Esophagus (tissue), 2 donors: ENCODE results near the gene INTS11. TPM values are rescaled to one million over a fixed set of nuclear protein-coding genes. Genes with fewer than 3 reads are reported as not detected.

ENCODE experiments used
- H3K27ac ChIP-seq, 2 donors: one replicate each; pipeline ENCODE4 v1.5.1; 2013; ENCODE audit warnings: low read depth in 2 of 2, mild to moderate bottlenecking in 2 of 2, inconsistent platforms in 1 of 2, low read length in 1 of 2, moderate library complexity in 1 of 2
- H3K27me3 ChIP-seq, 2 donors: one replicate each; pipeline ENCODE4 v1.6.1; 2013; ENCODE audit warnings: low read length in 2 of 2, control low read depth in 1 of 2, mild to moderate bottlenecking in 1 of 2; ENCODE audit not compliant: insufficient read depth in 2 of 2, control insufficient read depth in 1 of 2
- H3K36me3 ChIP-seq, 2 donors: one replicate each; pipeline ENCODE4 v1.6.1; 2013; ENCODE audit warnings: low read length in 1 of 2; ENCODE audit not compliant: control insufficient read depth in 2 of 2, insufficient read depth in 2 of 2
- H3K4me1 ChIP-seq, 2 donors: one replicate each; pipeline ENCODE4 v1.6.1; 2013; ENCODE audit warnings: low read length in 1 of 2; ENCODE audit not compliant: control insufficient read depth in 2 of 2, insufficient read depth in 2 of 2
- H3K4me3 ChIP-seq, 2 donors: one replicate each; pipeline ENCODE4 v1.5.1; 2013; ENCODE audit warnings: low read length in 2 of 2, mild to moderate bottlenecking in 2 of 2, low read depth in 1 of 2, moderate library complexity in 1 of 2
- H3K9me3 ChIP-seq, 2 donors: one replicate each; pipeline ENCODE4 v1.6.1; 2013; ENCODE audit warnings: mild to moderate bottlenecking in 2 of 2, low read depth in 1 of 2, low read length in 1 of 2, moderate library complexity in 1 of 2; ENCODE audit not compliant: control insufficient read depth in 2 of 2, insufficient read depth in 1 of 2
- WGBS, 2 donors: extraction: QIAGEN DNeasy Blood & Tissue Kit; methylation state at CpG; one replicate each; pipeline ENCODE4 v1.1.7; 2013; 5-methylcytosine and 5-hydroxymethylcytosine counted together
- polyA plus RNA-seq, 2 donors: library from polyadenylated mRNA; stranded (reverse); fragments of 200-250 nt; gene quantifications; one replicate each; pipeline ENCODE4 v1.2.3, GENCODE V29; 2013
- donor health status: healthy with polysubstance abuse.
- donor health status: Bipolar disorder and iron deficiency.

INTS11 gene
- polyA plus RNA-seq, 2 donors: 74.1 to 127 TPM

- Histone ChIP-seq H3K36me3 (no peaks in the 10 kb centered on the region), H3K9me3 (no peaks in the 10 kb centered on the region), H3K4me1 (peaks cover 9 to 19% of the 10 kb centered on the region in 2 donors), H3K27ac (peak within 1 kb of the TSS; percentile 74 to 78), H3K27me3 (no peaks in the 10 kb centered on the region), H3K4me3 (peak within 1 kb of the TSS; percentile 7 to 34)
- WGBS, 2 donors: 24 to 31% methylated on average over 29 of the region's 29 CpGs
Measured at GRCh38 chr1:1358433-1359271, 34.2 kb upstream of the INTS11 start, which contains the start of gene MXRA8. Gene MXRA8, minus strand, starts transcription at chr1:1358555. Its CDS starts 51 bp downstream, at chr1:1358504.

GRCh38 chr1:1357871-1358432 is 33.5 kb upstream of the INTS11 start:
- WGBS, 2 donors: 19 to 23% methylated on average over 17 of the region's 18 CpGs

GRCh38 chr1:1356796-1357401 is 32.4 kb upstream of the INTS11 start:
- peaks cover 0 to 3% of the 10 kb centered on the region in 2 donors for H3K27me3 ChIP-seq
- H3K27ac ChIP-seq: peak overlapping the region; percentile 58 to 74
- WGBS, 2 donors: 47 to 51% methylated on average over 25 to 26 of the region's 26 CpGs
- no peaks in the 10 kb centered on the region for H3K36me3 ChIP-seq
- peak overlapping the region; percentile 11 to 34 for H3K4me3 ChIP-seq
- H3K4me1 ChIP-seq: peaks cover 9 to 24% of the 10 kb centered on the region in 2 donors
- no peaks in the 10 kb centered on the region for H3K9me3 ChIP-seq

More at GRCh38 chr1:1357871-1358432, 33.5 kb upstream of the INTS11 start:
- Histone ChIP-seq H3K27me3 (peaks cover 0 to 3% of the 10 kb centered on the region in 2 donors), H3K27ac (peak overlapping the region; percentile 74 to 78), H3K4me3 (peak overlapping the region; percentile 7 to 31), H3K4me1 (peaks cover 9 to 24% of the 10 kb centered on the region in 2 donors), H3K36me3 (no peaks in the 10 kb centered on the region), H3K9me3 (no peaks in the 10 kb centered on the region)

- Histone ChIP-seq H3K27ac (peak overlapping the region in 1 of 2 donors; percentile 68), H3K9me3 (no peaks in the 10 kb centered on the region), H3K4me1 (peaks cover 9 to 24% of the 10 kb centered on the region in 2 donors), H3K4me3 (peak overlapping the region in 1 of 2 donors; percentile 11), H3K27me3 (peaks cover 0 to 3% of the 10 kb centered on the region in 2 donors), H3K36me3 (no peaks in the 10 kb centered on the region)
- WGBS, 2 donors: 31 to 40% methylated on average over 8 of the region's 8 CpGs
Measured at GRCh38 chr1:1356166-1356795, 31.8 kb upstream of the INTS11 start.

- Histone ChIP-seq H3K36me3 (no peaks in the 10 kb centered on the region), H3K4me1 (peaks cover 9 to 24% of the 10 kb centered on the region in 2 donors), H3K9me3 (no peaks in the 10 kb centered on the region), H3K27ac (no peak overlapping the region), H3K27me3 (peaks cover 0 to 3% of the 10 kb centered on the region in 2 donors), H3K4me3 (no peak overlapping the region)
- WGBS, 2 donors: 5 to 7% methylated on average over 34 to 52 of the region's 52 CpGs
Measured at GRCh38 chr1:1355416-1355815, 31.0 kb upstream of the INTS11 start.

GRCh38 chr1:1354271-1355247 is 30.1 kb upstream of the INTS11 start:
- no peak overlapping the region for H3K27ac ChIP-seq
- WGBS, 2 donors: 36 to 37% methylated on average over 77 to 116 of the region's 116 CpGs
- H3K9me3 ChIP-seq: no peaks in the 10 kb centered on the region
- no peaks in the 10 kb centered on the region for H3K36me3 ChIP-seq
- peaks cover 0 to 3% of the 10 kb centered on the region in 2 donors for H3K27me3 ChIP-seq
- no peak overlapping the region for H3K4me3 ChIP-seq
- H3K4me1 ChIP-seq: peaks cover 9 to 24% of the 10 kb centered on the region in 2 donors

- peaks cover 9 to 21% of the 10 kb centered on the region in 2 donors for H3K4me1 ChIP-seq
- H3K36me3 ChIP-seq: no peaks in the 10 kb centered on the region
- peaks cover 0 to 3% of the 10 kb centered on the region in 2 donors for H3K27me3 ChIP-seq
- 17 to 28% methylated on average over 28 of the region's 28 CpGs for WGBS, 2 donors
- no peak overlapping the region for H3K4me3 ChIP-seq
- no peaks in the 10 kb centered on the region for H3K9me3 ChIP-seq
- H3K27ac ChIP-seq: no peak overlapping the region
Measured at GRCh38 chr1:1353389-1354151, 29.1 kb upstream of the INTS11 start.

GRCh38 chr1:1352786-1353388 is 28.4 kb upstream of the INTS11 start:
- Histone ChIP-seq H3K9me3 (no peaks in the 10 kb centered on the region), H3K4me3 (no peak overlapping the region), H3K4me1 (peaks cover 12 to 19% of the 10 kb centered on the region in 2 donors), H3K36me3 (no peaks in the 10 kb centered on the region), H3K27ac (no peak overlapping the region), H3K27me3 (peaks cover 0 to 3% of the 10 kb centered on the region in 2 donors)
- WGBS, 2 donors: 20 to 23% methylated on average over 4 to 5 of the region's 5 CpGs
